IMR-90 (cell line): ENCODE data around the gene SERPINB13.

Experiments
- BHLHE40 ChIP-seq: fragments of 150-350 bp; IDR thresholded peaks from 2 replicates; pipeline ENCODE4 v1.6.1; 2016; ENCODE audit warnings: mild to moderate bottlenecking, low read depth, low read length
- CEBPB ChIP-seq: IDR thresholded peaks from 2 replicates; pipeline ENCODE4 v1.6.1; 2012; ENCODE audit warnings: low read depth, low read length, improper control_type of control experiment
- CHD1 ChIP-seq: IDR thresholded peaks from 2 replicates; pipeline ENCODE4 v1.6.1; 2012; ENCODE audit warnings: low read depth, low read length, improper control_type of control experiment
- POLR2A ChIP-seq: IDR thresholded peaks from 2 replicates; pipeline ENCODE4 v1.6.1; 2012; ENCODE audit warnings: mild to moderate bottlenecking, low read depth, low read length
- RAD21 ChIP-seq: IDR thresholded peaks from 2 replicates; pipeline ENCODE4 v1.6.1; 2012; ENCODE audit warnings: low read length, improper control_type of control experiment
- RFX5 ChIP-seq: IDR thresholded peaks from 2 replicates; pipeline ENCODE4 v1.8.0; 2012; ENCODE audit warnings: low read depth, mild to moderate bottlenecking, low read length, moderate library complexity
- SMC3 ChIP-seq: fragments of 150-350 bp; IDR thresholded peaks from 2 replicates; pipeline ENCODE4 v1.6.1; 2016; ENCODE audit warnings: low read depth, mild to moderate bottlenecking, antibody characterized with exemption, low read length, moderate library complexity
- TF ChIP-seq, protein P1 (sequence below): conservative IDR thresholded peaks from 2 replicates; pipeline ENCODE4 v1.5.1; 2012; ENCODE audit warnings: mild to moderate bottlenecking, low read depth, low read length, improper control_type of control experiment
- TF ChIP-seq, protein P2 (sequence below): fragments of 150-350 bp; IDR thresholded peaks from 2 replicates; pipeline ENCODE4 v1.6.1; 2016; ENCODE audit warnings: low read depth, mild to moderate bottlenecking, low read length, moderate library complexity, borderline replicate concordance

DNA sequence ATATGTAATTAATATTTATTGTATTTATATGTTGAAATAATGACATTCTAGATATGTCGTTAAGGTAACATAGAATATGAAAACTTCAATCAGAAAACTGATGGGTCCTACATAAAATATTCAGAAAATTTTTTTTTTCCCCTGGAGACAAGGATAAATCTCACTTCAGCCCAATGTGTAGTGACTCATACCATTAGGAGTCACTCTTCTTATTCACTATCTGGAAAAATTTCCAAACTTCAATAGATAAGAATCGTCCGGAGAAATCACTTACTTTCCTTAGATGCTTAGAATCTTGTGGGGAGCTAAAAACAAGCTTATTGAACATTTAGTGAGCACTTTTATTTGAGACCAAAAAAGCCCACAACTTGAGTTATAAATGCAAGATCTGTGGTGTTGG lies 4.6 kb downstream of the SERPINB13 start:
- TF ChIP-seq, protein P1, sequence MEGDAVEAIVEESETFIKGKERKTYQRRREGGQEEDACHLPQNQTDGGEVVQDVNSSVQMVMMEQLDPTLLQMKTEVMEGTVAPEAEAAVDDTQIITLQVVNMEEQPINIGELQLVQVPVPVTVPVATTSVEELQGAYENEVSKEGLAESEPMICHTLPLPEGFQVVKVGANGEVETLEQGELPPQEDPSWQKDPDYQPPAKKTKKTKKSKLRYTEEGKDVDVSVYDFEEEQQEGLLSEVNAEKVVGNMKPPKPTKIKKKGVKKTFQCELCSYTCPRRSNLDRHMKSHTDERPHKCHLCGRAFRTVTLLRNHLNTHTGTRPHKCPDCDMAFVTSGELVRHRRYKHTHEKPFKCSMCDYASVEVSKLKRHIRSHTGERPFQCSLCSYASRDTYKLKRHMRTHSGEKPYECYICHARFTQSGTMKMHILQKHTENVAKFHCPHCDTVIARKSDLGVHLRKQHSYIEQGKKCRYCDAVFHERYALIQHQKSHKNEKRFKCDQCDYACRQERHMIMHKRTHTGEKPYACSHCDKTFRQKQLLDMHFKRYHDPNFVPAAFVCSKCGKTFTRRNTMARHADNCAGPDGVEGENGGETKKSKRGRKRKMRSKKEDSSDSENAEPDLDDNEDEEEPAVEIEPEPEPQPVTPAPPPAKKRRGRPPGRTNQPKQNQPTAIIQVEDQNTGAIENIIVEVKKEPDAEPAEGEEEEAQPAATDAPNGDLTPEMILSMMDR, result no peak
- no peak for TF ChIP-seq CEBPB
- TF ChIP-seq RAD21, result no peak
- no peak for TF ChIP-seq RFX5
- no peak for TF ChIP-seq BHLHE40
- no peak for TF ChIP-seq POLR2A
- no peak for TF ChIP-seq SMC3
- TF ChIP-seq CHD1, result no peak
- TF ChIP-seq, protein P2, sequence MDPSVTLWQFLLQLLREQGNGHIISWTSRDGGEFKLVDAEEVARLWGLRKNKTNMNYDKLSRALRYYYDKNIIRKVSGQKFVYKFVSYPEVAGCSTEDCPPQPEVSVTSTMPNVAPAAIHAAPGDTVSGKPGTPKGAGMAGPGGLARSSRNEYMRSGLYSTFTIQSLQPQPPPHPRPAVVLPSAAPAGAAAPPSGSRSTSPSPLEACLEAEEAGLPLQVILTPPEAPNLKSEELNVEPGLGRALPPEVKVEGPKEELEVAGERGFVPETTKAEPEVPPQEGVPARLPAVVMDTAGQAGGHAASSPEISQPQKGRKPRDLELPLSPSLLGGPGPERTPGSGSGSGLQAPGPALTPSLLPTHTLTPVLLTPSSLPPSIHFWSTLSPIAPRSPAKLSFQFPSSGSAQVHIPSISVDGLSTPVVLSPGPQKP, result no peak
